ENCODE data around the gene MAPT. TPM values are rescaled to one million over a fixed set of nuclear protein-coding genes. Genes with fewer than 3 reads are reported as not detected.
A peak's percentile ranks its signal among the peaks of the same experiment; 100 is the strongest.

MAPT gene
- total and polyA plus RNA-seq, 4 donors = 0.27 to 3.8 (median 1.8) TPM

GRCh38 chr17:45946841-45947256 lies 52.5 kb downstream of the MAPT start:
- no peak overlapping the region for H3K27ac ChIP-seq (ENCODE audit: low read depth in 1 of 2, low read length in 1 of 2)
- 54 to 80% methylated on average over 4 of the region's 4 CpGs for WGBS, 2 donors
- H3K27me3 ChIP-seq (ENCODE audit: control insufficient read depth in 3 of 3, insufficient read depth in 3 of 3, low read length in 2 of 3) = peaks cover 2 to 40% (median 26%) of the 10 kb centered on the region in 3 donors
- H3K36me3 ChIP-seq (ENCODE audit: control insufficient read depth in 4 of 4, insufficient read depth in 4 of 4, low read length in 4 of 4) = no peaks in the 10 kb centered on the region
- ATAC-seq (ENCODE audit: insufficient read depth, low FRiP score) (no peak), DNase-seq (peak in 2 of 3 donors; percentile 16 to 40)
- peaks cover 0 to 2% (median 0%) of the 10 kb centered on the region in 4 donors for H3K9me3 ChIP-seq (ENCODE audit: control insufficient read depth in 4 of 4, insufficient read depth in 3 of 4, low read length in 3 of 4)
- TF ChIP-seq, protein P1, sequence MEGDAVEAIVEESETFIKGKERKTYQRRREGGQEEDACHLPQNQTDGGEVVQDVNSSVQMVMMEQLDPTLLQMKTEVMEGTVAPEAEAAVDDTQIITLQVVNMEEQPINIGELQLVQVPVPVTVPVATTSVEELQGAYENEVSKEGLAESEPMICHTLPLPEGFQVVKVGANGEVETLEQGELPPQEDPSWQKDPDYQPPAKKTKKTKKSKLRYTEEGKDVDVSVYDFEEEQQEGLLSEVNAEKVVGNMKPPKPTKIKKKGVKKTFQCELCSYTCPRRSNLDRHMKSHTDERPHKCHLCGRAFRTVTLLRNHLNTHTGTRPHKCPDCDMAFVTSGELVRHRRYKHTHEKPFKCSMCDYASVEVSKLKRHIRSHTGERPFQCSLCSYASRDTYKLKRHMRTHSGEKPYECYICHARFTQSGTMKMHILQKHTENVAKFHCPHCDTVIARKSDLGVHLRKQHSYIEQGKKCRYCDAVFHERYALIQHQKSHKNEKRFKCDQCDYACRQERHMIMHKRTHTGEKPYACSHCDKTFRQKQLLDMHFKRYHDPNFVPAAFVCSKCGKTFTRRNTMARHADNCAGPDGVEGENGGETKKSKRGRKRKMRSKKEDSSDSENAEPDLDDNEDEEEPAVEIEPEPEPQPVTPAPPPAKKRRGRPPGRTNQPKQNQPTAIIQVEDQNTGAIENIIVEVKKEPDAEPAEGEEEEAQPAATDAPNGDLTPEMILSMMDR (IDR thresholded peaks at IDR 0.05; ENCODE audit: control extremely low read depth, extremely low read depth) = no peak
- H3K9ac ChIP-seq (ENCODE audit: insufficient read depth in 1 of 2, low read length in 2 of 2) = no peak overlapping the region
- H3K4me3 ChIP-seq = no peak overlapping the region
- peaks cover 0 to 4% (median 0%) of the 10 kb centered on the region in 5 donors for H3K4me1 ChIP-seq (ENCODE audit: control insufficient read depth in 5 of 5, insufficient read depth in 5 of 5, low read length in 5 of 5)

- DNase-seq (no peak), ATAC-seq (ENCODE audit: insufficient read depth, low FRiP score) (no peak)
- WGBS, 2 donors = 64 to 74% methylated on average over 2 of the region's 2 CpGs
- H3K27me3 ChIP-seq (ENCODE audit: control insufficient read depth in 3 of 3, insufficient read depth in 3 of 3, low read length in 2 of 3) = peaks cover 2 to 37% (median 23%) of the 10 kb centered on the region in 3 donors
- TF ChIP-seq, protein P1 (IDR thresholded peaks at IDR 0.05; ENCODE audit: control extremely low read depth, extremely low read depth) = no peak
- H3K4me1 ChIP-seq (ENCODE audit: control insufficient read depth in 5 of 5, insufficient read depth in 5 of 5, low read length in 5 of 5) = peaks cover 0 to 4% (median 0%) of the 10 kb centered on the region in 5 donors
- peaks cover 0 to 2% (median 0%) of the 10 kb centered on the region in 4 donors for H3K9me3 ChIP-seq (ENCODE audit: control insufficient read depth in 4 of 4, insufficient read depth in 3 of 4, low read length in 3 of 4)
- H3K36me3 ChIP-seq (ENCODE audit: control insufficient read depth in 4 of 4, insufficient read depth in 4 of 4, low read length in 4 of 4) = no peaks in the 10 kb centered on the region
- no peak overlapping the region for H3K9ac ChIP-seq (ENCODE audit: insufficient read depth in 1 of 2, low read length in 2 of 2)
- H3K4me3 ChIP-seq = no peak overlapping the region
- no peak overlapping the region for H3K27ac ChIP-seq (ENCODE audit: low read depth in 1 of 2, low read length in 1 of 2)
These were observed 54.1 kb downstream of the MAPT start for GRCh38 chr17:45948498-45948880.

- Histone ChIP-seq H3K4me3 (no peak overlapping the region), H3K9me3 (ENCODE audit: control insufficient read depth in 4 of 4, insufficient read depth in 3 of 4, low read length in 3 of 4) (peaks cover 0 to 2% (median 0%) of the 10 kb centered on the region in 4 donors), H3K27ac (ENCODE audit: low read depth in 1 of 2, low read length in 1 of 2) (no peak overlapping the region), H3K36me3 (ENCODE audit: control insufficient read depth in 4 of 4, insufficient read depth in 4 of 4, low read length in 4 of 4) (no peaks in the 10 kb centered on the region), H3K27me3 (ENCODE audit: control insufficient read depth in 3 of 3, insufficient read depth in 3 of 3, low read length in 2 of 3) (peaks cover 2 to 36% (median 23%) of the 10 kb centered on the region in 3 donors), H3K4me1 (ENCODE audit: control insufficient read depth in 5 of 5, insufficient read depth in 5 of 5, low read length in 5 of 5) (peaks cover 0 to 4% (median 0%) of the 10 kb centered on the region in 5 donors), H3K9ac (ENCODE audit: insufficient read depth in 1 of 2, low read length in 2 of 2) (no peak overlapping the region)
- TF ChIP-seq, protein P1 (IDR thresholded peaks at IDR 0.05; ENCODE audit: control extremely low read depth, extremely low read depth) = peak; percentile 46
- 7 to 10% methylated on average over 34 of the region's 34 CpGs for WGBS, 2 donors
- ATAC-seq (ENCODE audit: insufficient read depth, low FRiP score) (peak; percentile 85), DNase-seq (peak; percentile 54 to 62 (median 59))
These were observed 54.7 kb downstream of the MAPT start for GRCh38 chr17:45948881-45949624.

Data from lung (tissue), 12 donors.